ENCODE results near the gene FMNL2.

DNA sequence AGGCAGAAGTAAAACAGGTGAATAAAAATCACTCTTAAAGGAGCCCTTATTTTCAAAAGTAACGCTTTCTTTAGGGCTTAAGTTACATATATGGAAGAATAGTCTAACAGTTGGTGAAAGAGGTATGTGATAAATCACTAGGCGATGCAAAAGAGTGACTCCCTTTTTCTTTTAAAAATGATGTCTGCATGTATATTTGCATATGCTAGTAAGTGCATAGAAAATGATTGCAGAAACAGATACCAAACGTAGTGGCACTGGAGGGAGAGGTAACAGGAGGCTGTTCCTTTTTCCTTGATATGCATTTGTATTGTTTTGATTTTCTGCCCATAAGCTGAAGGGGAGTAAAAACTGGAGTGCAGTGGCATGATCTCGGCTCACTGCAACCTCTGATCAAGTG is 224.0 kb downstream of the FMNL2 start:
- TF ChIP-seq, protein P1, sequence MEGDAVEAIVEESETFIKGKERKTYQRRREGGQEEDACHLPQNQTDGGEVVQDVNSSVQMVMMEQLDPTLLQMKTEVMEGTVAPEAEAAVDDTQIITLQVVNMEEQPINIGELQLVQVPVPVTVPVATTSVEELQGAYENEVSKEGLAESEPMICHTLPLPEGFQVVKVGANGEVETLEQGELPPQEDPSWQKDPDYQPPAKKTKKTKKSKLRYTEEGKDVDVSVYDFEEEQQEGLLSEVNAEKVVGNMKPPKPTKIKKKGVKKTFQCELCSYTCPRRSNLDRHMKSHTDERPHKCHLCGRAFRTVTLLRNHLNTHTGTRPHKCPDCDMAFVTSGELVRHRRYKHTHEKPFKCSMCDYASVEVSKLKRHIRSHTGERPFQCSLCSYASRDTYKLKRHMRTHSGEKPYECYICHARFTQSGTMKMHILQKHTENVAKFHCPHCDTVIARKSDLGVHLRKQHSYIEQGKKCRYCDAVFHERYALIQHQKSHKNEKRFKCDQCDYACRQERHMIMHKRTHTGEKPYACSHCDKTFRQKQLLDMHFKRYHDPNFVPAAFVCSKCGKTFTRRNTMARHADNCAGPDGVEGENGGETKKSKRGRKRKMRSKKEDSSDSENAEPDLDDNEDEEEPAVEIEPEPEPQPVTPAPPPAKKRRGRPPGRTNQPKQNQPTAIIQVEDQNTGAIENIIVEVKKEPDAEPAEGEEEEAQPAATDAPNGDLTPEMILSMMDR (conservative IDR thresholded peaks at IDR 0.05) = no peak
- TF ChIP-seq EZH2 (IDR thresholded peaks at IDR 0.05; ENCODE audit: low read depth) = no peak

All from PC-9 (cell line).